ENCODE measurements around the gene ZNF611. TPM values are rescaled to one million over a fixed set of nuclear protein-coding genes. Genes with fewer than 3 reads are reported as not detected.
"Not testable (repeated sequence)": the region's sequence is repeated elsewhere in the genome, so short reads cannot be mapped to it uniquely, and the experiment has no call there.

Gene ZNF611
- total and polyA plus RNA-seq, 4 experiments from 2014 or later: 23.6 to 53.7 (median 45.4) TPM

GRCh38 chr19:52687684-52688083, 47.2 kb downstream of the ZNF611 start:
- peaks cover 15 to 25% of the 10 kb centered on the region in 2 donors for H3K36me3 Mint-ChIP-seq
- H3K4me1 Mint-ChIP-seq: peaks cover 24 to 54% (median 30%) of the 10 kb centered on the region in 4 donors
- no peaks in the 10 kb centered on the region for H3K9me3 Mint-ChIP-seq
- no peaks in the 10 kb centered on the region for H3K27me3 Mint-ChIP-seq
- Histone ChIP-seq H3K27me3 (ENCODE audit: insufficient read depth, low read length) (no peaks in the 10 kb centered on the region), H3K36me3 (ENCODE audit: insufficient read depth, low read length) (no peaks in the 10 kb centered on the region), H3K9me3 (ENCODE audit: control insufficient read depth in 1 of 2, low read length in 2 of 2) (no peaks in the 10 kb centered on the region), H3K4me3 (ENCODE audit: low read length in 2 of 2) (no peak overlapping the region), H3K27ac (ENCODE audit: low read depth, low read length) (no peak overlapping the region), H3K4me1 (ENCODE audit: insufficient read depth, low read length) (peaks cover 23% of the 10 kb centered on the region)
- intact Hi-C loops (cut with micrococcal nuclease): no loop called here
- DNase-seq: no peak
- no peak overlapping the region for H3K4me3 Mint-ChIP-seq
- CTCF ChIA-PET (ENCODE audit: partially characterized antibody): no interaction called here
- POLR2A ChIA-PET (ENCODE audit: partially characterized antibody): interaction anchor here (0.6 kb wide), 2 partner anchors 46 to 428 kb away, joined by 3 read pairs; no protein-coding TSS in a partner anchor
- no peak overlapping the region for H3K27ac Mint-ChIP-seq

- POLR2A ChIA-PET (ENCODE audit: partially characterized antibody): no interaction called here
- H3K4me1 ChIP-seq (ENCODE audit: insufficient read depth, low read length): peaks cover 18% of the 10 kb centered on the region
- H3K4me1 Mint-ChIP-seq: peaks cover 30 to 53% (median 33%) of the 10 kb centered on the region in 4 donors
- intact Hi-C loops (cut with micrococcal nuclease): no loop called here
- DNase-seq: no peak
- no peaks in the 10 kb centered on the region for H3K27me3 ChIP-seq (ENCODE audit: insufficient read depth, low read length)
- H3K36me3 Mint-ChIP-seq: peaks cover 19 to 29% of the 10 kb centered on the region in 2 donors
- H3K27ac ChIP-seq (ENCODE audit: low read depth, low read length): no peak overlapping the region
- H3K36me3 ChIP-seq (ENCODE audit: insufficient read depth, low read length): no peaks in the 10 kb centered on the region
- H3K4me3 Mint-ChIP-seq: no peak overlapping the region
- H3K27ac Mint-ChIP-seq: peak overlapping the region in 1 of 7 donors; percentile 48
- H3K27me3 Mint-ChIP-seq: no peaks in the 10 kb centered on the region
- CTCF ChIA-PET (ENCODE audit: partially characterized antibody): no interaction called here
- no peak overlapping the region for H3K4me3 ChIP-seq (ENCODE audit: low read length in 2 of 2)
- no peaks in the 10 kb centered on the region for H3K9me3 Mint-ChIP-seq
- H3K9me3 ChIP-seq (ENCODE audit: control insufficient read depth in 1 of 2, low read length in 2 of 2): no peaks in the 10 kb centered on the region
These were observed 49.0 kb downstream of the ZNF611 start for GRCh38 chr19:52685811-52686210.

DNA sequence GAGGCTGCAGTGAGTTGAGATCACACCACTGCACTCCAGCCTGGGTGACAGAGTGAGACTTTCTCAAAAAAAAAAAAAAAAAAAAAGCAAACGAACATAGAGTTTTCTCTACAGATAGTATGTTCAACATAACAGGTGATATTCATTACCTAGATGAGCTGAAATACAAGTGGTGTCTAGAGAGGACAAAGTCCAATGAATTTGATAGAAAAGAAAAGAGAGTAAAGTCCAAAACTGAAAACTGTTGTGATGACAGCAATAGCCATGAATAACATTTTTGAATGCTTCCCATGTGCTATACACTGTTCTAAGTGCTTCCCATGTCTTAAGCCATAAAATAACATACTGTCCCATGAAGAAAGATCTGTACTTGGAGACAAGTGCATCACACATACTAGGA, 53.6 kb downstream of the ZNF611 start:
- H3K27me3 ChIP-seq (ENCODE audit: insufficient read depth, low read length); H3K27ac ChIP-seq (ENCODE audit: low read depth, low read length); H3K9me3 ChIP-seq (ENCODE audit: control insufficient read depth in 1 of 2, low read length in 2 of 2); H3K36me3 ChIP-seq (ENCODE audit: insufficient read depth, low read length); DNase-seq; H3K4me1 ChIP-seq (ENCODE audit: insufficient read depth, low read length); H3K27me3 Mint-ChIP-seq; H3K9me3 Mint-ChIP-seq; intact Hi-C loops (cut with micrococcal nuclease); H3K4me3 Mint-ChIP-seq; H3K4me3 ChIP-seq (ENCODE audit: low read length in 2 of 2): not testable (repeated sequence)
- POLR2A ChIA-PET (ENCODE audit: partially characterized antibody): interaction anchor here (0.8 kb wide), 1 partner anchor 541 kb away, joined by 3 read pairs; the partner anchor contains the start of gene ZNF616
- CTCF ChIA-PET (ENCODE audit: partially characterized antibody): interaction anchor here (0.7 to 1.2 kb wide), 2 partner anchors 24 to 89 kb away, joined by 3 to 5 read pairs; no protein-coding TSS in a partner anchor
- Mint-ChIP-seq H3K36me3 (peaks cover 32 to 43% of the 10 kb centered on the region in 2 donors), H3K27ac (peak overlapping the region in 2 of 7 donors; percentile 22 to 25), H3K4me1 (peaks cover 17 to 48% (median 18%) of the 10 kb centered on the region in 4 donors)

DNA sequence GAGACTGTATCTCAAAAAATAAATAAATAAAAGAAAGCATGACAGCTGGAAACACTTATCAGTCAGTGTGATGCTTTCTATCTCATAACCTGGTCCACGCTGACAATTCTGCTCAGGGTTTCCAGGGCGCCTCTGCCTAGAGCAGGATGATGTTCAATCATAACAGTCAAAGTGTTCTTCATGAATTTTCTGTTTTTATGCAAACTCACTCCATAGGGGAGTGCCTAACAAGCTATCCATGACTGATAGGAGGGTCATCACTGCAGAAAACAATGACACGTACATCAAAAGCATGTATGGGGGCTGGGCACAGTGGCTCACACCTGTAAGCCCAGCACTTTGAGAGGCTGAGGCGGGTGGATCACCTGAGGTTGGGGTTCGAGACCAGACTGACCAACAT, 55.2 kb downstream of the ZNF611 start:
- H3K36me3 Mint-ChIP-seq: peaks cover 32 to 47% of the 10 kb centered on the region in 2 donors
- no peak for DNase-seq
- ChIA-PET CTCF (ENCODE audit: partially characterized antibody) (no interaction called here), POLR2A (ENCODE audit: partially characterized antibody) (no interaction called here)
- H3K9me3 Mint-ChIP-seq: peaks cover 0 to 13% (median 4%) of the 10 kb centered on the region in 8 donors
- no peaks in the 10 kb centered on the region for H3K27me3 Mint-ChIP-seq
- Histone ChIP-seq H3K9me3 (ENCODE audit: control insufficient read depth in 1 of 2, low read length in 2 of 2) (no peaks in the 10 kb centered on the region), H3K36me3 (ENCODE audit: insufficient read depth, low read length) (no peaks in the 10 kb centered on the region), H3K27ac (ENCODE audit: low read depth, low read length) (no peak overlapping the region), H3K27me3 (ENCODE audit: insufficient read depth, low read length) (no peaks in the 10 kb centered on the region), H3K4me3 (ENCODE audit: low read length in 2 of 2) (no peak overlapping the region), H3K4me1 (ENCODE audit: insufficient read depth, low read length) (peaks cover 3% of the 10 kb centered on the region)
- intact Hi-C loops (cut with micrococcal nuclease): no loop called here
- H3K4me3 Mint-ChIP-seq: no peak overlapping the region
- H3K4me1 Mint-ChIP-seq: peaks cover 14 to 57% (median 25%) of the 10 kb centered on the region in 4 donors
- H3K27ac Mint-ChIP-seq: peak overlapping the region in 3 of 7 donors; percentile 2 to 47 (median 19)

DNA sequence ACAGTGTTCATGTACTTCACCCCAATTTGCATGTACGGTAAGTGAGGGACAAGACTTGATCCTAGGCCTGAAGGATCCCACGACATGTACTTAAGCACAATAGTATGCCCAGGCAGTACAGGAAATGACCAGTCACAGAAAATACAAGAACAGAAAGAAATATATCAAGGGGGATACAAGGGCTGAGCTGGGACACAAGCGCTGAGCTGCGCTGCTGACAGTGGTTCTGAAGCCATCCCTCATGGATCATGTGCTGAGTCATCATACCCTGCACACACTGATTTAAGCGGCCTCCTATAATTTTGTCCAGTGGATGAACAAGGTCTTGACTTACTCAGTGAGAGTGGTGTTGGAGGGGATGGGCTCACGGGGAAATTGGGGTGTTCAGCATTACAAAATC, 59.6 kb downstream of the ZNF611 start:
- H3K27ac ChIP-seq (ENCODE audit: low read depth, low read length); H3K4me3 ChIP-seq (ENCODE audit: low read length in 2 of 2); H3K27ac Mint-ChIP-seq; CTCF ChIA-PET (ENCODE audit: partially characterized antibody); H3K4me3 Mint-ChIP-seq; H3K9me3 ChIP-seq (ENCODE audit: control insufficient read depth in 1 of 2, low read length in 2 of 2); H3K4me1 ChIP-seq (ENCODE audit: insufficient read depth, low read length); POLR2A ChIA-PET (ENCODE audit: partially characterized antibody); DNase-seq; intact Hi-C loops (cut with micrococcal nuclease); H3K27me3 ChIP-seq (ENCODE audit: insufficient read depth, low read length); H3K36me3 ChIP-seq (ENCODE audit: insufficient read depth, low read length); H3K27me3 Mint-ChIP-seq: not testable (repeated sequence)
- Mint-ChIP-seq H3K4me1 (peaks cover 12 to 47% (median 27%) of the 10 kb centered on the region in 4 donors), H3K9me3 (peaks cover 0 to 19% (median 4%) of the 10 kb centered on the region in 8 donors), H3K36me3 (peaks cover 36 to 48% of the 10 kb centered on the region in 2 donors)

GRCh38 chr19:52673014-52673413, 61.8 kb downstream of the ZNF611 start:
- Mint-ChIP-seq H3K27me3 (no peaks in the 10 kb centered on the region), H3K36me3 (peaks cover 42 to 50% of the 10 kb centered on the region in 2 donors), H3K4me3 (no peak overlapping the region), H3K27ac (no peak overlapping the region), H3K9me3 (peaks cover 0 to 14% (median 4%) of the 10 kb centered on the region in 8 donors), H3K4me1 (peaks cover 8 to 34% (median 21%) of the 10 kb centered on the region in 4 donors)
- POLR2A ChIA-PET (ENCODE audit: partially characterized antibody): no interaction called here
- H3K9me3 ChIP-seq (ENCODE audit: control insufficient read depth in 1 of 2, low read length in 2 of 2): no peaks in the 10 kb centered on the region
- no peak for DNase-seq
- intact Hi-C loops (cut with micrococcal nuclease): no loop called here
- peaks cover 10% of the 10 kb centered on the region for H3K4me1 ChIP-seq (ENCODE audit: insufficient read depth, low read length)
- no peaks in the 10 kb centered on the region for H3K36me3 ChIP-seq (ENCODE audit: insufficient read depth, low read length)
- H3K27ac ChIP-seq (ENCODE audit: low read depth, low read length): no peak overlapping the region
- H3K27me3 ChIP-seq (ENCODE audit: insufficient read depth, low read length): no peaks in the 10 kb centered on the region
- CTCF ChIA-PET (ENCODE audit: partially characterized antibody): no interaction called here
- no peak overlapping the region for H3K4me3 ChIP-seq (ENCODE audit: low read length in 2 of 2)

GRCh38 chr19:52670046-52670445, 64.8 kb downstream of the ZNF611 start:
- no peak for DNase-seq
- H3K27ac Mint-ChIP-seq: peak overlapping the region in 1 of 7 donors; percentile 16
- Histone ChIP-seq H3K27me3 (ENCODE audit: insufficient read depth, low read length) (no peaks in the 10 kb centered on the region), H3K36me3 (ENCODE audit: insufficient read depth, low read length) (no peaks in the 10 kb centered on the region), H3K4me3 (ENCODE audit: low read length in 2 of 2) (no peak overlapping the region), H3K4me1 (ENCODE audit: insufficient read depth, low read length) (peaks cover 7% of the 10 kb centered on the region), H3K9me3 (ENCODE audit: control insufficient read depth in 1 of 2, low read length in 2 of 2) (no peaks in the 10 kb centered on the region), H3K27ac (ENCODE audit: low read depth, low read length) (no peak overlapping the region)
- H3K4me3 Mint-ChIP-seq: no peak overlapping the region
- no peaks in the 10 kb centered on the region for H3K27me3 Mint-ChIP-seq
- H3K9me3 Mint-ChIP-seq: peaks cover 0 to 14% (median under 1%) of the 10 kb centered on the region in 8 donors
- CTCF ChIA-PET (ENCODE audit: partially characterized antibody): no interaction called here
- intact Hi-C loops (cut with micrococcal nuclease): no loop called here
- H3K4me1 Mint-ChIP-seq: peaks cover 5 to 21% (median 15%) of the 10 kb centered on the region in 4 donors
- H3K36me3 Mint-ChIP-seq: peaks cover 38 to 42% of the 10 kb centered on the region in 2 donors
- POLR2A ChIA-PET (ENCODE audit: partially characterized antibody): no interaction called here

All from CD4-positive, alpha-beta memory T cell (primary cell).